VCaP (cell line): Measurements from ENCODE around the gene FAF2.

Experiments
- H3K27ac ChIP-seq: fragments of 450-650 bp; 2 replicates; pipeline ENCODE4 v1.5.1; 2017
- CTCF ChIP-seq: fragments of 450-650 bp; conservative IDR thresholded peaks from 2 replicates; pipeline ENCODE4 v1.5.1; 2017; ENCODE audit warnings: mild to moderate bottlenecking, moderate library complexity

Gene FAF2

GRCh38 chr5:176514244-176514950 lies 66.2 kb downstream of the FAF2 start:
- H3K27ac ChIP-seq: peak overlapping the region; percentile 27; the same call in 1 of the 2 replicates
- no peak for TF ChIP-seq CTCF

GRCh38 chr5:176515396-176515795 lies 67.2 kb downstream of the FAF2 start:
- no peak overlapping the region for H3K27ac ChIP-seq
- no peak for TF ChIP-seq CTCF

GRCh38 chr5:176517053-176517661 lies 69.0 kb downstream of the FAF2 start:
- no peak for TF ChIP-seq CTCF
- H3K27ac ChIP-seq: no peak overlapping the region

GRCh38 chr5:176519810-176520720 lies 71.9 kb downstream of the FAF2 start:
- H3K27ac ChIP-seq: no peak overlapping the region
- no peak for TF ChIP-seq CTCF

- no peak for TF ChIP-seq CTCF
- no peak overlapping the region for H3K27ac ChIP-seq
Measured at GRCh38 chr5:176521286-176521685, 73.1 kb downstream of the FAF2 start.

GRCh38 chr5:176521699-176522263 lies 73.6 kb downstream of the FAF2 start:
- no peak for TF ChIP-seq CTCF

GRCh38 chr5:176524138-176524537 lies 76.0 kb downstream of the FAF2 start:
- no peak for TF ChIP-seq CTCF
- no peak overlapping the region for H3K27ac ChIP-seq

More at GRCh38 chr5:176521699-176522263, 73.6 kb downstream of the FAF2 start:
- no peak overlapping the region for H3K27ac ChIP-seq
